Measurements from ENCODE around the gene THOC5.

The THOC5 gene

DNA sequence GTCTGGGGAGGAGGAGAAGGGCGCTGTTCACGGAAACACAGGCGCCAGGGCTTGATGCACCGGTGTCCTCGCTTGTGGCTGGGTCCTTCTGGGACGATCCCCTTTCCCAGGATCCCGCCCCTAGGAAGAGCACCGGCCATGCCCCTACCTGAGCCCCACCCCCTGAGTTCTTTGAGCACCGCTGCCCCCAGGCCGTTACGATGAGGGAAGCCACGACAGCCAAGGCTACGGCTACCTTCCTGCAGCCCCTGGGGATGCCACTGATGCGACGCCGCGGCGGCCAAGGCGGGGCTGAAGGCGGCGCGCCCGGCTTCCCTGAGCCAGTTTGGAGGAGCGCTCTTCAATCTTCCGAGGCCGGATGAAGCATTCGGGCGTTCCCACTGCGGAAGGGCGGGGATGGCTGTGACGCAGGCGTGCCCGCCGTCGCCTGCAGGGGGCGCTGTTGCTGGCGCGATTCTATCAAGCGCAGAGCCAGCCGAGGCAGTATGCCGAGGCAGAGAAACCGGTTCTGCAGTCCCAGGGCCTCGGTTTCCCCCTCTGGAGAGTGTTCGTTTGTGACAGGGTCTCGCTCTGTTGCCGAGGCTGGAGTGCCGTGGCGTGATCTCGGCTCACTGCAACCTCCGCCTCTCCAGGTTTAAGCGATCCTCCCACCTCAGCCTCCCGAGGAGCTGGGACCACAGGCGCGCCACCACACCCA, 83.2 kb downstream of the THOC5 start:
- FAIRE-seq: no peak

DNA sequence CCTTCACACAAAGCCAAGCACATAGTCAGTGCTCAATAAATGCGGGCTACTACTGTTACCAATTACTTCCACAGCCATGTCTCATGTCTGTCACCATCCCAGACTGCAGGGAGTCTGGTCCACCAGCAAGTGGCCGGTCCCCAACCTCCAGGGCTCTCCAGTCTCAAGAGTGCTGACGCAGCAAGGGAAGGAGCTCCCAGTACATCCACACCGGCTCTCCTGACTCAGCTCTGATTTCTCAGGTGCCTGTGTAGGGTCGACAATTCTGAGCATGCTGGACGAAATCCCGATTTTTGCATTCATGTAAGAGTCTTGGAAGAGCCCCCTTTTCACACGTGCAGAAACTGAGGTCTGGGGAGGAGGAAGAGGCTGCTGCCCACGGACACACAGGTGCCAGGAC, 83.8 kb downstream of the THOC5 start:
- FAIRE-seq: no peak

DNA sequence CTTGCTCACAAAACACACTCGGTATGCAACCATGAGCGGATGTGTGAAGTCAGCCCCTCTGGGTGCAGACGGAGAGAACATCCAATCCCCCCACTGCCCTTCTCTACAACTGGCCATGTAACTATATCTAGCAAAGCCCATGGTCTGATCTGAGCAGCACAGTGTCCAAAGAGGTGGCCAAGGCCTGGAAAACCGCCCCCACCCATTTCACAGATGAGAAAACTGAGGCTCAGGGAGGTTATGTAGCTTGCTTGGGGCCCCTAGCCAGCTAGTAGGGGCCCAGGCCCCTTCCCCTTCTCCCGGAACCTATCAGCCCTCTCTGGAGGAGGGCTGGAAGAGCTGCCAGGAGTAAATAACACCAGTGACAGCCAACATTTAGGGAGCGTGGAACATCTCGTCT, 89.0 kb downstream of the THOC5 start:
- no peak for FAIRE-seq

DNA sequence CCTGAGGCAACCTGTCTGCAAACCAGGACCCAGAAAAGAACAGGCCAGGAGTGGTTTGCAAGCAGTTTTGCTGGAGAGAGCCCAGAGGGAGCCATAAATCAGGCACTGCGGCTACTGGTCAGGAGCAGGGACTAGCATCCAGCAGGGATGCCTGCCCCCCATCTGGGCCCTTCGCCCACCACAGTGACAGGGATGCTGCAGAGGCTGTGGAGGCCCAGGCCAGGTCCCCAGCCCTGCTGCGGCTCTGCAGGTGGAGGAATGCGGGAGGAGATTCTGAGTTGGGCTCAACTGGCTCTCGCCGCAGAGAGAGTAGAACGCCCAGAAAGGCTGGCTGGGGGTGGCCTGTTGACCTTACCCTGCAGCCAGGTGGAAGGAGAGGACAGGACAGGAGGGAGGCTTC, 89.9 kb downstream of the THOC5 start:
- no peak for FAIRE-seq

- no peak for FAIRE-seq
These were observed 92.3 kb downstream of the THOC5 start for GRCh38 chr22:29461263-29461662.

DNA sequence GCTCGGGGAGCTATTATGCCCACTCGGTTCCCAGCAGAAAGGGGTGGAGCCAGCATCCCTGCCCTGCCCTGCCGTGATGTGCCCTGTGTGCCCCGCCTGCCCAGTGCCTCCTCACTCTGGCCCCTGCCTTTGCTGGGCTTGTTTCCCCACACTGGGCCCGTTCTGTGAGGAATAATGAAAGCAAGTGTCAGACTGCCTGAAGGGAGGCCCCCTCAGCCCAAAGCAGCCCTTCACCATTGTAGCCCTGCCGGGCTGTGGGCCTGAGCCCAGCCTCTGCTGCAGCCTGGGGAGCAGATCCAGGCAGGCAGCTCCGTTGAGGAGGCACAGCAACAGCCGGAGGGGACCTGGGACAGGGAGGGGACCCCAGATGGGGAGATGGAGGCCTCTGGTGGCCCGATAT, 93.8 kb downstream of the THOC5 start:
- FAIRE-seq: no peak

DNA sequence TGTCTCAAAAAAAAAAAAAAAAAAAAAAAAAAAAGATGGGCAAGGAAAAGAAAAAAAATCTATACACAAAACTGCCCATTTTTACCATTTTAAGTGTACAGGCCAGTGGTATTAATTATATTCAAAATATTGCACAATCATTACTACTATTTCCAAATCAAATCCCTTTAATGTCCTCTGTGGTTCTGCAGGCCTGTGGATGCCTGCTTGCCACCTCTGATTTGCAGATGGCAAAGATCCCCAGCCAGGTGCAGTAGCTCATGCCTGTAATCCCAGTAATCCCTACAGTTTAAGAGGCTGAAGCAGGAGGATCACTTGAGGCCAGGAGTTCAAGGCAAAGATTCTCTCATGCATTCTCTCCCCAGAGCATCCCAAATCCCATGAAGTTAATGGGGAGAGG, 95.0 kb downstream of the THOC5 start:
- no peak for FAIRE-seq

GRCh38 chr22:29457730-29458129, 95.8 kb downstream of the THOC5 start:
- FAIRE-seq: no peak

GRCh38 chr22:29456211-29456671, 97.3 kb downstream of the THOC5 start:
- no peak for FAIRE-seq
